Activated CD4-positive, alpha-beta T cell treated with anti-CD3 and anti-CD28 coated beads, Interleukin-2, amount 10 ng/mL, durations not matched to agents 7 days and 5 days (primary cell): ENCODE data around the gene TTC14. TPM values are rescaled to one million over a fixed set of nuclear protein-coding genes. Genes with fewer than 3 reads are reported as not detected.

Experiments used
- CTCF ChIA-PET: fragments of 350-600 bp; sonication (Branson Sonifier 250); formaldehyde crosslinking; loops from one replicate; lab custom pipeline; 2021; ENCODE audit warnings: antibody characterized with exemption; lab: Charles Lee
- POLR2A ChIA-PET: fragments of 350-600 bp; sonication (Branson Sonifier 250); formaldehyde crosslinking; loops from one replicate; lab custom pipeline; 2021; ENCODE audit warnings: antibody characterized with exemption; lab: Charles Lee
- DNase-seq: peaks from one replicate; pipeline ENCODE4 v3.0.0-alpha.2; 2020
- H3K27ac Mint-ChIP-seq: one replicate; pipeline ENCODE4 v1.8.0; 2021; ENCODE audit warnings: mild to moderate bottlenecking, moderate library complexity, mixed read lengths
- H3K27me3 Mint-ChIP-seq: one replicate; pipeline ENCODE4 v1.8.0; 2021; ENCODE audit warnings: mixed read lengths
- H3K36me3 Mint-ChIP-seq: one replicate; pipeline ENCODE4 v1.8.0; 2021; ENCODE audit warnings: low read depth, mixed read lengths
- H3K4me1 Mint-ChIP-seq: one replicate; pipeline ENCODE4 v1.8.0; 2021; ENCODE audit warnings: mixed read lengths
- H3K4me3 Mint-ChIP-seq: one replicate; pipeline ENCODE4 v1.8.0; 2021; ENCODE audit warnings: mild to moderate bottlenecking, moderate library complexity, mixed read lengths
- H3K9me3 Mint-ChIP-seq: one replicate; pipeline ENCODE4 v1.8.0; 2021; ENCODE audit warnings: mixed read lengths
- total RNA-seq, 2 experiments: library from RNA; stranded (reverse); gene quantifications; one replicate each; pipeline ENCODE4 v1.2.3, GENCODE V29; 2021

Gene TTC14
- total RNA-seq, 2 experiments from 2014 or later = 74.0 to 79.6 TPM

DNA sequence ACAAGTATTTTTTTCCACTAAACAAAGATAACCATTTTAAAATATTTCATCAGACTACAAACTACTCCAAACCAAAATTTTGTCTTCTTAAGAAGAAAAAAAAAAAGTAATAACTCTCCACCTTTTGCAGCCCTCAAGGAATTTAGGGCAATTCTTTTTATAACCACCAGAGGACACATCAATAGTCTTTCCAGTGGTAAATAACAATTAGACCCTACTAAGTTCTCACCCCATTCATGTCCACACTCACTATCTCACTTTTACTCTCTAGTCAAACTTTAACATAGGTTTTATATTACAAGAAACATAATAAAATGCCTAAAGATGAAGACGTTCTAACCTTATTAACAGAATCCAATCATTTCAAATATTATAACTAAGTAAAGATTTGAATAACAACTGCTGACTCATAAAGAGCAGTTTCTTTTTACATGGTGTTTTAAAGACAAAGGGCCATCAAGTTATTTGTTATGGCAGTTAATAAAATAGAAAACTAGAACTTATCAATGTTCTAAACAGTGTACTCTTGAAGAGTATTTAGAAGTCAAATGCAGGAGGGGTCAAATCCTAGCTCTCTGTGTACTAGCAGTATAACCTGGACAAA lies 44.3 kb downstream of the TTC14 start:
- POLR2A ChIA-PET = no interaction called here
- Mint-ChIP-seq H3K4me1 (no peaks in the 10 kb centered on the region), H3K9me3 (no peaks in the 10 kb centered on the region), H3K4me3 (no peak overlapping the region), H3K27ac (no peak overlapping the region), H3K27me3 (peaks cover 14% of the 10 kb centered on the region), H3K36me3 (no peaks in the 10 kb centered on the region)
- DNase-seq = no peak
- CTCF ChIA-PET = interaction anchor here (0.6 kb wide), 1 partner anchor 129 kb away, joined by 3 read pairs; no protein-coding TSS in a partner anchor

DNA sequence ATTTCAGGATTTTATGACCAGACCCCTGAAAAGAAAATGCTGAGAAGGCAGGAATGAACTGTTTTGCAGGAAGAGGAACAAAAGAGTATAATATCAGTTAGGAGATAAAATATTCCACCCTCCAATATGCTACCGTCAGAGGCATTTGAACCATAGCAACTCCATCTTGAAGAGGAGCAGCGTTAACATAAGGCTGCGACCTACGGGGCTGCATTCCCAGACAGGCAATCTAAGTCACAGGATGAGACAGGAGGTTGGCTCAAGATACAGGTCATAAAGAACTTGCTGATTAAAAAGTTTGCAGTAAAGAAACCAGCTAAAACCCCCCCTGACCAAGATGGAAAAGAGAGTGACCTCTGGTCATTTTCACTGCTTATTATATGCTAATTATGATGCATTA lies 54.4 kb downstream of the TTC14 start:
- no peak overlapping the region for H3K27ac Mint-ChIP-seq
- DNase-seq = no peak
- POLR2A ChIA-PET = no interaction called here
- peaks cover 20% of the 10 kb centered on the region for H3K27me3 Mint-ChIP-seq
- no peak overlapping the region for H3K4me3 Mint-ChIP-seq
- H3K9me3 Mint-ChIP-seq = no peaks in the 10 kb centered on the region
- H3K36me3 Mint-ChIP-seq = no peaks in the 10 kb centered on the region
- CTCF ChIA-PET = no interaction called here
- no peaks in the 10 kb centered on the region for H3K4me1 Mint-ChIP-seq

DNA sequence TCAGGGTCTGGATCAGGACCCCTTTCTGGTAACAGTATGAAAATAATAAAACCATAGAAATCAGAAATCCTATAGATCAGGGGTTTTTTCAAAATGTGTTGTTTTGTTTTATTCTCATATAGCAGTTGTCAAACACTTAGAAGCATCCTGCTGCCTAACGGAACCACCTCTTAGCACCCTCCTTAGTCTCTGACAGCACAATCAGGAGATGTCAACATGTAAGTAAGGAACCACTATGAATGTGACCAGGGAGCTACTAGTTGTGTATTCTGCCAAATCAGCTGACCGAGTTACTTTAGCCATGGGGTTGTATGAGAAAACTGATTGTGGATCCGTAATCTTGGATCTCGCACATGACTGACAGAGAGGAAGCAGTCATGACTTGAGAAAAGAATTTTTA lies 55.1 kb downstream of the TTC14 start:
- Mint-ChIP-seq H3K4me1 (no peaks in the 10 kb centered on the region), H3K27me3 (peaks cover 20% of the 10 kb centered on the region), H3K4me3 (no peak overlapping the region), H3K9me3 (no peaks in the 10 kb centered on the region), H3K36me3 (no peaks in the 10 kb centered on the region), H3K27ac (no peak overlapping the region)
- DNase-seq = no peak
- ChIA-PET POLR2A (no interaction called here), CTCF (no interaction called here)

Other genes with a start within 250 kb of the TTC14 start
- gene CCDC39, start 77.3 kb downstream of the TTC14 start, total RNA-seq = not detected